NK-92 treated with Interleukin-12 subunit alpha and Interleukin-12 subunit beta, amount 100 ng/mL, for 24 hours (cell line): ENCODE measurements around the gene EPHA4.

ENCODE experiments used
- DNase-seq: peaks from one replicate; lab custom pipeline; 2025; lab: John Stamatoyannopoulos, UW

The EPHA4 gene

GRCh38 chr2:221571551-221572218 is 419 bp downstream of the EPHA4 start:
- DNase-seq, result no peak

DNA sequence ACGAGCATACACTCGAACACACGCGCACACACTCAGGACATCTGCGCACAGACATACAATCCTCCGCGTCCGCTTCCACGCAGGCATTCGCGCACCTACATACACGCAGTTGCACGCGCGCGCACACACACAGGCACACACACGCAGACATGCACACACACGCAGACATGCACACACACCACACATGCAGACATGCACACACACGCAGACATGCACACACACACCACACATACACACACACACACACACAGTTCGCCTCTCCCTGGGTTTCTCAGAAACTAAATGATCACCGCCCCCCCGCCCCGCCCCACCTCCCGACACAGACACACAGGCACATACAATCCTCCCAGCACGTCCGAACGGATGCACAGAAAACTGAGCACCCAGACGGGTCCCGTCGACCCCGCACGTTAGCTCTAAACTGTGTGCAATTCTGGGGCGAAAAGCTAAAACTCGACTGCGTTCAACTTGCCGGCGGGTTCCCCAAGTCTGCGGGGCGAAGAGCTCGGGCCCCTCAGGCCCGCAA is 1.0 kb downstream of the EPHA4 start:
- no peak for DNase-seq

GRCh38 chr2:221570321-221570935 is 1.7 kb downstream of the EPHA4 start:
- DNase-seq, result no peak

- no peak for DNase-seq
Observed at GRCh38 chr2:221569871-221570270, 2.2 kb downstream of the EPHA4 start.

DNA sequence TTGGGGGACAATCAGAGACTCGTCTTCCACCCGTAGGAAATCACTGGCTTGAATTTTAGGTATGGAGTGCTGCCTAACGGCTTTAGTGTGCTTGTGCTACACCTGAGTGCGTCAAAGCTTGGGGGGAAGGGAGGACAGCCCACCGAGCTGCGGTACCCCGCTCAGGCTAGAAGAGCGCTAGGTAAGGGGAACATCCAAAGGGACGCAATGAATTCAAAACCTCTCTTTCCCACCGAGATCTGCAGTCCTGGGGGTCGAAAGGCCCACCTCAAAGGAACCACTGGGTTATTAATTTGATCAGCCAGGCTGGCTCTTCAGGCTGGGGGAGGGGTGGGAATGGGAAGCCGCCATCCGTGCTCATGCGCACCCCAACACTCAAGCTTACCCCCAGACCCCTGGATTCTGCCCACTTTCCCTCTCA is 2.7 kb downstream of the EPHA4 start:
- no peak for DNase-seq

DNA sequence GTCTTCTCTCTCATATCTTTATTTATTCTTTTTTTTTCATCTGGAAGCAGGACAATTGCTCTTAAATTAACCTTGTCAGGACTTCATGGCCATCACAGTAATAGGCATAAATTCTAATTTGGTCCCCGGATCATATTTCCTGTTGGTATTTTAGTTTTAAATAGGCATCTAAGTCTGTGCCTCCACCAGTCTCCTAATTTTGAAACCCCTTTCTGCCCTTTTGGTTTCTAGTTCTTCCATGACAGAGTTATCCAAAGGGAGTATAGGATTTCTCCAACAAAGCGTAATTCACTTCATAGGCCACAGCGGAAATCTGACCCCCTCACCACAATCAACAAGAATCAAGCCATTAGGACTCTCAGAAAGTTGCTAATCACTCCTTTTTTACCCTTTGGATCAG is 3.8 kb downstream of the EPHA4 start:
- DNase-seq, result no peak

- DNase-seq, result no peak
Observed at GRCh38 chr2:221567809-221568208, 4.3 kb downstream of the EPHA4 start.

DNA sequence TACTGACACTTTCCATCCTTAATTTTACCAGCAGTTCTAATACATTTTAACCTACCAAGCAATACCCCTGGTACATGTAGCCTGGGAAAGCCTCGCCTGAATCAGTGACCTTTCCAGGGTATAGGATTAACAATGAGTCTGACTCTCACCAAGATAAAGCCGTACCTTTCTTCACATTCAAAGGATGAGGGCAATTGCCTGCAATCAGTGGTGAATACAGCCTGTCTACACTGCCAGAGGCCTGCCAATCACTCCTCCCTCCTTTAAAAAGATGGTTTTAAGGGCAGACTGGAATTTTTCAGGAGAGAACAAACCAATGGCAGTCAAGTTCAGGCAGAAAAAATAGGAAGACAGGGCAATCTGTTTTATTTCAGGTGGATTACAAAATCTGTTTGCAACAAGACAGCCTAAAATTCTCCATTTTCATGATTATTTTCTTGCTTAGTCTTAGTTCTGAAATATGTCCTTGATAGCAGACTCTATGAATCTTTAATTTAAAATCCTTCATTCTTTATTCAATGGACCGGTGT is 4.8 kb downstream of the EPHA4 start:
- DNase-seq, result no peak

- DNase-seq, result no peak
Observed at GRCh38 chr2:221563270-221563985, 8.7 kb downstream of the EPHA4 start.

DNA sequence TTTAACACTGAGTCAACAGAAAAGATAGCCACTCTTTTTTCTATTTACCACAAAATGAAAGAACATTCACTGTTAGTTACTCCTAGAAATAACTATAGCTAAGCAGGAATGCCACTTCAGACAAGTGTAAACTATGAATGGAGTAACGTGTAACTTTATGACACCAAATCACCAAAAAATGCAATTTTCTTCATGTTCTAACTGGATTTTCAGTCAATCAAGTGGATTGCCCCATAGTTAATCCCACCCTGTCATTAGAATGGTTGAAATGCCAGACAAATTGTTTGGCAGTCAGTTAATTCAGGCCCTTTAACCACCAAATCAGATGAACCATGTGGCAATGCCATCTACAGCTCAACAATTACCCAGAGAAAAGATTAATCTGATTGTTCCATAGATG is 9.9 kb downstream of the EPHA4 start:
- DNase-seq, result no peak

- DNase-seq, result no peak
Observed at GRCh38 chr2:221561770-221562169, 10.3 kb downstream of the EPHA4 start.

- DNase-seq, result no peak
Observed at GRCh38 chr2:221559991-221560390, 12.1 kb downstream of the EPHA4 start.

DNA sequence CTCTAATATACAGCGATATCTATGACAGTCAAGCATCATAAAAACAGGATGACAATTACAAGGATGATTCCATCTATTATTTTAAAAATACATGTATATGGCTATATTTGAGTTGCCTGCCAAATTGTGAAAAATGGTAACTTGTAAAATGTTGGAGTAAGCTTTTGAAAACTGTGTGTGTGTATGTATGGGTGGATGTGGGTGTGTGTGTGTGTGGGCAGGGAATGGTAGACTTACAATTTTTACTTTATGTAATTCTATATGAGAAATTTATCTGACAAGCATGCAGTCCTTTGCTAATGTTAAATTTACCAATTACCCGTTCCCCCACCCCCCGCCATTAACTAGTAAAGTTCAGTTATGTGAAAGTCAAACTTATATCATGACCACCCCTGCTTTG is 14.0 kb downstream of the EPHA4 start:
- DNase-seq, result no peak

GRCh38 chr2:221555494-221555846 is 16.6 kb downstream of the EPHA4 start:
- no peak for DNase-seq

DNA sequence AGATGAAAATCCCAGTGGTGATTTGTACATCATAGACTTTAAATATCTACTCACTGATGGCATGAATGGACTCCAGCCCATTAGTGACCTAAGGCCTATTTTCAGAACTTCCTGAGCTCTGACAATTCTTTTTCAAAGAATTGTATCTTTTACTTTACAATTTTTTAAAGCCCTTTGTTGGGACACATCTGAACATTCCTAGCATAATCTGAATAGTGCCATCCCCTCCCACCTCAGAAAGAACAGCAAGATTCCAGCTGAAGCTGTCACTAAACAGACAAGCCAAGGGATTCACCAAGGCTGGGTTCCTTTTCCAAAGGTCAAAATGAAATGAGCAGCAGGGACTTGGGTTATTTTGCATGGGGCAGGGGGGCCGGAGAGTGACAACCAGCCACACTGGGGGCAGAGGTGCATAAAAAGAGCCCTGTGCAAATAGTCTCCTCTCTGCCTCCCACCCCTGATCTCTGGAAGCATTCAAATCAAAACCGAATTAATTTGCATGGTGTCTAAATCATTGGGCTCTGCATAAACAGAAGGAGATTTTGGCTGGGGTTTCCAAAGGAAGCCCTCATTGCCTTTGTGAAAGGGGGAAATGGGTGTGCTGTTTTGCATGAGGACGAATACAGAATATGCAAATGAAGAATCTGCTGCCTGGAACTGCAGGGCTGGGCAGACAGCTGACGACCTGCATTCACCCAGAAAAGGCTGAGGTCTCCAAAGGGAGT is 17.2 kb downstream of the EPHA4 start:
- DNase-seq, result no peak

GRCh38 chr2:221553333-221553732 is 18.8 kb downstream of the EPHA4 start:
- no peak for DNase-seq

GRCh38 chr2:221552291-221552690 is 19.8 kb downstream of the EPHA4 start:
- DNase-seq, result no peak

- no peak for DNase-seq
Observed at GRCh38 chr2:221551864-221552263, 20.2 kb downstream of the EPHA4 start.

DNA sequence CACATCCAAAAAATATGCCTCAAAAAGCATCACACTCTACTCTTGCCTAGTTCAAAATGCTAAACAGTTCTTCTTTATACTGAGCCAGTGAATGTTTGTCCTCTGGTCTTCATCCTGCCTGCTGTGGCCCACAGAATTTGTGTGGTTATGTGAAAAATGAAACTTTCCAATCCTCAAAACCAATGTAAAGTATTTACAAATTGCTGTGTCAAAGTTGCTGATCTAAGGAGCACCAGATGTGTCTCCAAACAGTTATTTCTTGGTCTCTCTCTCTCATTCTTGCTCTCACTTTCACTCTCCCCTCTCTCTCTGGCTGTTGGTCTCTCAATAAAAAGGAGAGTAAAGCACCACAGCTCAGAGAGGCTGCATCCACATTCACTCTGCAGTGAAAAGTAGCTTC is 23.0 kb downstream of the EPHA4 start:
- no peak for DNase-seq

DNA sequence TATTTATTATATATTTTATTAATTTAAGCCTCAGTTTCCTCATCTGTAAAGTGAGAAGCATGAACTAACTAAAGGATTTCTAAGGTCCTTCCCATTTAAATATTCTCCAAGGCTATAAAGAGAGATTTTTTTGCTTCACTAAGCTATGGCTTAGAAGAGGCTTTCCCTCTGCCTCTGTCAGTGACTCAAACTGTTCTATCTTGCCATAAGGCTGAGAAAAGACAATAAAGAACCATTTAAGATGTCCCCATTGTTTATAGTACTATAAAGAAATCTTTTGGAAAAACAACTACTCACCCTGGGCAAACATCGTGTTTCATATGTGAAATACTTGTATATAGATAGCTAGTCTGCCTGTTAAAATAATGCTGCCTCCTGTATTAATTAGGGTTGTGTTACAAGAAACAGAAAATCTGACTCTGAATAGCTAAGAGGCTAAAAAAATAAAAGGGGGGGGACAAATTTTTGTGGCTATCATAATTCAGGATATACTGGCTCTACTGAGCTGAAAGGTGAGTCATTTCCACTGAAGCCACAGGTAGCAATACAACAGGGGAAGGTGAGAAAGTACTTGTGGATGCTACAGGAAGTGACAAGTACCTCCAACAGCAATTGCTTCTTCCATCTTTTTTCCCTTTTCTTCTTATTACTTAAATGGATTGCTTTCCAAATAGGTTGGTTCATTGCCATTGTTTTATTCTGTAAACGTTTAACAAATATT is 25.4 kb downstream of the EPHA4 start:
- no peak for DNase-seq

- DNase-seq, result no peak
Observed at GRCh38 chr2:221541131-221541735, 30.9 kb downstream of the EPHA4 start.
